OCI-LY7 (cell line): ENCODE data around the gene EFCAB13.

Experiments used
- EZH2phosphoT487 ChIP-seq: fragments of 200-600 bp; sonication (generic); IDR thresholded peaks from 2 replicates; pipeline ENCODE4 v1.6.1; 2018; ENCODE audit warnings: low read depth, borderline replicate concordance, mild to moderate bottlenecking, mixed run types, antibody characterized with exemption, low read length, moderate library complexity, mixed read lengths
- TF ChIP-seq, protein P1 (sequence below): fragments of 200-600 bp; sonication (generic); conservative IDR thresholded peaks from 2 replicates; pipeline ENCODE4 v1.5.1; 2014; ENCODE audit warnings: mild to moderate bottlenecking, antibody characterized with exemption, low read length, moderate library complexity, mixed read lengths

- no peak for TF ChIP-seq EZH2phosphoT487
- TF ChIP-seq, protein P1, sequence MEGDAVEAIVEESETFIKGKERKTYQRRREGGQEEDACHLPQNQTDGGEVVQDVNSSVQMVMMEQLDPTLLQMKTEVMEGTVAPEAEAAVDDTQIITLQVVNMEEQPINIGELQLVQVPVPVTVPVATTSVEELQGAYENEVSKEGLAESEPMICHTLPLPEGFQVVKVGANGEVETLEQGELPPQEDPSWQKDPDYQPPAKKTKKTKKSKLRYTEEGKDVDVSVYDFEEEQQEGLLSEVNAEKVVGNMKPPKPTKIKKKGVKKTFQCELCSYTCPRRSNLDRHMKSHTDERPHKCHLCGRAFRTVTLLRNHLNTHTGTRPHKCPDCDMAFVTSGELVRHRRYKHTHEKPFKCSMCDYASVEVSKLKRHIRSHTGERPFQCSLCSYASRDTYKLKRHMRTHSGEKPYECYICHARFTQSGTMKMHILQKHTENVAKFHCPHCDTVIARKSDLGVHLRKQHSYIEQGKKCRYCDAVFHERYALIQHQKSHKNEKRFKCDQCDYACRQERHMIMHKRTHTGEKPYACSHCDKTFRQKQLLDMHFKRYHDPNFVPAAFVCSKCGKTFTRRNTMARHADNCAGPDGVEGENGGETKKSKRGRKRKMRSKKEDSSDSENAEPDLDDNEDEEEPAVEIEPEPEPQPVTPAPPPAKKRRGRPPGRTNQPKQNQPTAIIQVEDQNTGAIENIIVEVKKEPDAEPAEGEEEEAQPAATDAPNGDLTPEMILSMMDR: no peak
Observed at GRCh38 chr17:47367257-47367656, 43.5 kb downstream of the EFCAB13 start.
